ENCODE results near the gene DICER1. TPM values are rescaled to one million over a fixed set of nuclear protein-coding genes. Genes with fewer than 3 reads are reported as not detected.

Gene DICER1
- total RNA-seq, 1 donor from 2014 or later = 43.6 TPM

DNA sequence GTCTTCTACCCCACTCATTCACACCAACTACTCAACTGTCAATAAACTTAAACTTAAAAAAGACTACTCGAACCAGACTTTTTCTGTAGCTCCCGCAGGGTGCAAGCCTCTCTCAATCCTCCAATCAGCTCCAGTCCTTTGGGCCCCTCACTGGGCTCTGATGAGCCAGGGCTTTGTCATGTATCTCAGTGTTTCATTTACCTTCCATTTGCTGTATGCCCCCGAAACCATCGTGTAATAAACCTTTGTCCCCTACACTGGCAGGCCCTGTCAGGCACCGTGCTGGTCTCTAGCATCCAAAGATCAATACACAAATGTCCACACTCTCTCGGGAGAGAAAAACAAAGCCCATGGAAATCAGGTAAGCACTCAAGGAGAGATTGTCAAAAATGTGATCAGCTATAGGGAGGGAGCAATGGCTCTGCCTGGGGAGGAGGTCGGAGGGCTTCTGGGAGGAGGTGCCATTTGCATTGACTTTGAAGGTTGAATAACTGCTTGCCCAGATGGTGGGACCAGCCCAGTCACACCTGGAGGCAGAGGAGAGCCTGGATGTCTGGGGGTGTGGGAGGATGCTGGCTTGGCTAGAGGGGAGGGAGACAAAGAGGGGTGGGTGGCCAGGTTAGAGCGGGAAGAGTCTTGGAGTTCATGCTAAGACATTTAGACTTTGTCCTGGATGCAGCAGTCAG is 42.1 kb upstream of the DICER1 start:
- Histone ChIP-seq H3K27me3 (ENCODE audit: control insufficient read depth, insufficient read depth, low read length) (no peaks in the 10 kb centered on the region), H3K4me3 (ENCODE audit: low read depth, low read length) (no peak overlapping the region), H3K36me3 (ENCODE audit: control insufficient read depth, insufficient read depth, low read length) (no peaks in the 10 kb centered on the region)
- TF ChIP-seq, protein P1, sequence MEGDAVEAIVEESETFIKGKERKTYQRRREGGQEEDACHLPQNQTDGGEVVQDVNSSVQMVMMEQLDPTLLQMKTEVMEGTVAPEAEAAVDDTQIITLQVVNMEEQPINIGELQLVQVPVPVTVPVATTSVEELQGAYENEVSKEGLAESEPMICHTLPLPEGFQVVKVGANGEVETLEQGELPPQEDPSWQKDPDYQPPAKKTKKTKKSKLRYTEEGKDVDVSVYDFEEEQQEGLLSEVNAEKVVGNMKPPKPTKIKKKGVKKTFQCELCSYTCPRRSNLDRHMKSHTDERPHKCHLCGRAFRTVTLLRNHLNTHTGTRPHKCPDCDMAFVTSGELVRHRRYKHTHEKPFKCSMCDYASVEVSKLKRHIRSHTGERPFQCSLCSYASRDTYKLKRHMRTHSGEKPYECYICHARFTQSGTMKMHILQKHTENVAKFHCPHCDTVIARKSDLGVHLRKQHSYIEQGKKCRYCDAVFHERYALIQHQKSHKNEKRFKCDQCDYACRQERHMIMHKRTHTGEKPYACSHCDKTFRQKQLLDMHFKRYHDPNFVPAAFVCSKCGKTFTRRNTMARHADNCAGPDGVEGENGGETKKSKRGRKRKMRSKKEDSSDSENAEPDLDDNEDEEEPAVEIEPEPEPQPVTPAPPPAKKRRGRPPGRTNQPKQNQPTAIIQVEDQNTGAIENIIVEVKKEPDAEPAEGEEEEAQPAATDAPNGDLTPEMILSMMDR (IDR thresholded peaks at IDR 0.05; ENCODE audit: insufficient read depth, low read length, poor library complexity, severe bottlenecking) = no peak
- no peak for DNase-seq (ENCODE audit: low read depth)

DNA sequence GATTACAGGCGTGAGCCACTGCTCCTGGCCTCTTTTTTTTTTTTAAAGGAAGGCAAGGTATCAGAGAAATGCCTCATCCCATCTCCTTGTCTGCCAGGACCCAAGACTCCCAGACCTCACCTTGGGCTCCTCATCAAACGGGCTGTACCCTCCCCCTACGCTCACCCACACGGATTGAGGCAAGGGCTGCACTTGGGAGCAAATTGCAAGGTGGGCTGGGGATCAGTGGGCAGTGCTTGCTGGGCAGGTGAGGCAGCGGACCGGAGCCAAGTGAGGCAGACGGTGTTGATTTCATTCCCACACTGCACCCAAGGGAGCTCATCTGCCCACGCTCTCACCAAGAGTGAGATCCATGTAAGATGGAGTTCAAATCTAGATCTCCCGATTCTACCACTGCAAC is 41.0 kb upstream of the DICER1 start:
- Histone ChIP-seq H3K27me3 (ENCODE audit: control insufficient read depth, insufficient read depth, low read length) (no peaks in the 10 kb centered on the region), H3K4me3 (ENCODE audit: low read depth, low read length) (no peak overlapping the region), H3K36me3 (ENCODE audit: control insufficient read depth, insufficient read depth, low read length) (no peaks in the 10 kb centered on the region)
- no peak for DNase-seq (ENCODE audit: low read depth)
- TF ChIP-seq, protein P1 (IDR thresholded peaks at IDR 0.05; ENCODE audit: insufficient read depth, low read length, poor library complexity, severe bottlenecking) = no peak

DNA sequence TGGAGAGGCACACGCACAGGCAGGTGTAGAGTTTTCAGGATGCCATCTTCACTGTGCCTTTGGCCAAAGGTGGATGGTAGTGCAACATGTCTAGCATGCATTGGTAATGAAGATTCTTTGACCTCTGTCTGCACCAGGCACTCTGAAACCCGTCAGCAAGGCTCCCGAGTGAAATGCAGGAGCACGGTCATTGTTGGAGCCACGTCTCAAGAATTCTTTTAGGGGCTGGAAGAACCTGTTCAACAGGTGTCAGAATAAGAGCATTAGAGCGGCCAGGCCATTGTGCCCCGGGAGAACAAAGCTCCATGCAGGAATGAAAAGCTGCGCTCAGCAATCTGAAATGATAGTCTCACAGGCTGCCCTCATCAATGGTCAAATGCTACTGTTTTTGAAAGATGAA is 40.2 kb upstream of the DICER1 start:
- TF ChIP-seq, protein P1 (IDR thresholded peaks at IDR 0.05; ENCODE audit: insufficient read depth, low read length, poor library complexity, severe bottlenecking) = no peak
- no peak overlapping the region for H3K4me3 ChIP-seq (ENCODE audit: low read depth, low read length)
- H3K36me3 ChIP-seq (ENCODE audit: control insufficient read depth, insufficient read depth, low read length) = no peaks in the 10 kb centered on the region
- no peaks in the 10 kb centered on the region for H3K27me3 ChIP-seq (ENCODE audit: control insufficient read depth, insufficient read depth, low read length)
- DNase-seq (ENCODE audit: low read depth) = no peak

DNA sequence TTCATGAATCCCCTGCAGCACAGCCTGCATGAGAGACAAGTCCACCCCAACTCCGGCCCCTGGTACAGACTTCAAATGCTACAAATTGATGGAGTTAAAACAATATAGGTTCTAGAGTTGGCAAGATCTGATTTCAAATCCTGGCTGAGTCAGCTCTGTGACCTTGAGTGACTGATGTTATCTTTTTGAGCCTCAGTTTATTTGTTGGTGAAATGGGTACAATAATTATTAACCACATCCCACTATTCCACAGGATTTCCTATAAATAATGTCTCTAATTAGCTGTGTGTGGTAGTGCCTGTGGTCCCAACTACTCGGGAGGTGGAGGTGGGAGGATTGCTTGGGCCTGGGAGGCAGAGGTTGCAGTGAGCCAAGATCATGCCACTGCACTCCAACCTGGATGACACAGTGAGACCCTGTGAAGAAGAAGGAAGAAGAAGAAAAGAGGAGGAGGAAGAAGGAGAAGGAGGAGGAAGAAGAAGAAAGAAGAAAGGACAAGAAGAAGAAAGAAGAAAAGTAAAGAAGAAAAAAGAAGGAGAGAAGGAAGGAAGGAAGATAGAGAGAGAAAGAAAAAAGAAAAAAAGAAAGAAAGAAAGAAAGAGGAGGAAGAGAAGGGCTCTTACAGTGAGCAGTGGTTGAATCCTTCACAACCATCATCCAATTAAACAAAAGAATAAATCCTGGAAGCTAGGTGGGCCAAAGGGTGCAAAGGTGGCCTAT is 39.7 kb upstream of the DICER1 start:
- TF ChIP-seq, protein P1 (IDR thresholded peaks at IDR 0.05; ENCODE audit: insufficient read depth, low read length, poor library complexity, severe bottlenecking) = no peak
- no peaks in the 10 kb centered on the region for H3K36me3 ChIP-seq (ENCODE audit: control insufficient read depth, insufficient read depth, low read length)
- H3K27me3 ChIP-seq (ENCODE audit: control insufficient read depth, insufficient read depth, low read length) = no peaks in the 10 kb centered on the region
- H3K4me3 ChIP-seq (ENCODE audit: low read depth, low read length) = no peak overlapping the region
- DNase-seq (ENCODE audit: low read depth) = no peak

DNA sequence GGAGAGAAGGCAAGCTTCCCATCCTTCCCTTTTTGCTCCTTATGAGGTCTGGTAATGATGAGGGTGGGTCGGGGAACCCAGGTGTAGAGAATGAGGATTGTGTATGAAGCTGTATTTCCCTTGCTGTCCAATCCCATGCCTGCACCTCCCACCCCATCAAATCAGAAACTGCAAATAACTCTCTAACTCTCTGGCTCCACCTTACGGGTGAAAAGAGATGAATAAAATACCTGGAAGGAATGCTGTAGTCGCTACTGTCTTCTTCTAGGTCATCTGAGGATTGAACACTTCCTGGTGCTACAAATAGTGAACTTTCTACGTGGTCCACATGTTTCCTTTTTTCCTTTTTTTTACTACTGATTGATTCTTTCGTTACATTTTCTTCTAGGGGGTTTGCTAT is 38.9 kb upstream of the DICER1 start:
- no peak for DNase-seq (ENCODE audit: low read depth)
- Histone ChIP-seq H3K27me3 (ENCODE audit: control insufficient read depth, insufficient read depth, low read length) (no peaks in the 10 kb centered on the region), H3K36me3 (ENCODE audit: control insufficient read depth, insufficient read depth, low read length) (no peaks in the 10 kb centered on the region), H3K4me3 (ENCODE audit: low read depth, low read length) (no peak overlapping the region)
- TF ChIP-seq, protein P1 (IDR thresholded peaks at IDR 0.05; ENCODE audit: insufficient read depth, low read length, poor library complexity, severe bottlenecking) = no peak
